Amniotic epithelial cell (primary cell): ENCODE measurements around the gene COLEC12.
A peak's percentile ranks its signal among the peaks of the same experiment; 100 is the strongest.
"Not testable (repeated sequence)": the region's sequence is repeated elsewhere in the genome, so short reads cannot be mapped to it uniquely, and the experiment has no call there.

ENCODE experiments used
- DNase-seq: peaks from one replicate; pipeline ENCODE4 v3.0.0-alpha.2; 2010; ENCODE audit warnings: low read depth

The COLEC12 gene

DNA sequence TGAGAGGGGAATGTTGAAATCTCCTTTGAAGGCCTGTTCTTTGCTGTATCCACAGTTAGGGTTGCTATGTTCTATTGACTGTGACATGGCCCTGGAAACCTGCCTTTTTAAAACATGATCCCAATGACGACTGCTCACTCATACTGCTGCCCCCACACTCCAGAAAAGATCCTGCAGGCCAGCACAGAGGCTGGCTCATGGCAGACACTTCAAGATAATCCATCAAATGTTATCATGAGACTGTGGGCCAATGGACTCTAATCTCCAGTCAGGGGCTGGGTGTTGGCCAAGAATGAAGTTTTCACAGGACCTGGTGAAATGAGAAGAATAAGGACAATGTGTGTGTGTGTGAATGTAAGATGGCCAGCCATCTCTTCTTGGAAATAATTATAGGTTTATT lies 173.7 kb downstream of the COLEC12 start:
- DNase-seq, result peak; percentile 12

DNA sequence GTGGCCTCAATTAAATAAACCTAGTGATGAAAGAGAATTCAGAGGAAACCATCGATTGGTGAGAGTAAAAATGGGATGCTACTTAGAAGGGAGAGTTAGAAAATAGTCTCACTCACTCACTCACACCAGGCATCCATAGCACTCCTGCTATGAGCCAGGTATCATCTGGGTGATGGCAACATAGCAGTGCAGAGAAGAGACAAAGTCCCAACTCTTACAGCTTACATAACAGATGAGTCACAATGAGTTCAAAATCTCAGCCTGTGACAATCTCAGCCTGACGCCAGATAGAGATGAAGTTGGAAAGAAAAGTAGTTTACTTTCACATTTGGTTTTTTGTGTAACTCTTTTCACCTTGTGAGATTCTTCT lies 177.3 kb downstream of the COLEC12 start:
- peak; percentile 11 for DNase-seq

GRCh38 chr18:321865-322467 lies 178.5 kb downstream of the COLEC12 start:
- DNase-seq, result no peak

DNA sequence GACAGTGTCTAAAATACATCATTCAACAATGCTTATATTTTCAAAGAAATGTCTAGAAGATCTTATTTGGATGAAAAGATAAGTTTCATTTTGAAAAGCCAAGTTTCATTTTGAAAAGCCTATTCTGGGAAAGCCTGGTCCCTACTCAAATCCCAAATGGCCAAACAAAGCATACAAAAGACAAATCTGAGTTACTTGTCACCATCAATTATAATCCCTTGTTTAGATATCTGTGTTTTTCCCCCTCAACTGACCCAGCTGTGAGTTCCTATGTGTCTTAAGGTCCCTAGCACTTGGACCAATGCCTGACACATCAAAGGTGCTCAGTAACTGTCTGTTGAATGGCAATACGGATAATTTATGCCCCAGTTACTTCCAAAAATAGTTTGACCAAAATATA lies 180.3 kb downstream of the COLEC12 start:
- DNase-seq, result no peak

GRCh38 chr18:319720-320119 lies 180.8 kb downstream of the COLEC12 start:
- no peak for DNase-seq

- no peak for DNase-seq
These were observed 181.7 kb downstream of the COLEC12 start for GRCh38 chr18:318791-319291.

- no peak for DNase-seq
These were observed 182.9 kb downstream of the COLEC12 start for GRCh38 chr18:317618-318017.

DNA sequence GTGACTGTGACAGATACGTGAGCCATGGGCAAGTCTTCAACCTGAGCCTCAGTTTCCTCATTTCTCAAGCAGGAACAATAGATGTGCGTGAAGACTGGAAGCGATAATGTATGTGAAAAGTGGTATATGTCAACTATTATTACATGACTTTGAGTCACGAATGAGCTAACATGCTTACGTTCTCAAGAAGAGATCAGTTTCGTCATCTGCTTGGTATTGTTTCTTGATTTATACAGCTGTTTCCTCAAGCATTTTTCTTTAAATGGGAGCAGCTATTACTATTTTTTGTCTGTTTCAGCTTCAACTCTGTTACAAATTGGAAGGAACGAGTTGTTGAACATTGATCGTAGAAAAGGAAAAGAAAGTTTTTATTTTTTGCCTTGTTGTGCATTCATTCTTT lies 184.1 kb downstream of the COLEC12 start:
- no peak for DNase-seq

DNA sequence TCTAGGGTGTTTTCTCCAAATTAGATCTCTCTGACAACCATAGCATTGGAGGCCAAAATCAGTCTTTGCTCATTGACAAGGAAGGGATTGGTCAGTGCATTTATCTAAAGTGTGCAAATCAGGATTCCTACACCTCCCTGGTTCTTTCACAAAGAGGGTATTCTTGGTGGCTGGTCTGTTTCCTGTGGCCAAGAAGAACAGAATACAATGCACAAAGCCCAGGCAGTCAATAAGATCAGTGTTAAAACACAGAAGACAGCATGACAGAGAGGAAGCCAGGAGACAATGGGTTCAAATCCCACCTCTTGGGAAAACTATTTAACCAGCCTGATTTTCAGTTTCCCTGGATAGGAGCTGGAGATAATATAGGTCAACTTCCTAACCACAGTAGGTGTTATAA lies 186.6 kb downstream of the COLEC12 start:
- no peak for DNase-seq

- DNase-seq, result no peak
These were observed 188.1 kb downstream of the COLEC12 start for GRCh38 chr18:312415-312814.

GRCh38 chr18:310042-310441 lies 190.5 kb downstream of the COLEC12 start:
- no peak for DNase-seq

DNA sequence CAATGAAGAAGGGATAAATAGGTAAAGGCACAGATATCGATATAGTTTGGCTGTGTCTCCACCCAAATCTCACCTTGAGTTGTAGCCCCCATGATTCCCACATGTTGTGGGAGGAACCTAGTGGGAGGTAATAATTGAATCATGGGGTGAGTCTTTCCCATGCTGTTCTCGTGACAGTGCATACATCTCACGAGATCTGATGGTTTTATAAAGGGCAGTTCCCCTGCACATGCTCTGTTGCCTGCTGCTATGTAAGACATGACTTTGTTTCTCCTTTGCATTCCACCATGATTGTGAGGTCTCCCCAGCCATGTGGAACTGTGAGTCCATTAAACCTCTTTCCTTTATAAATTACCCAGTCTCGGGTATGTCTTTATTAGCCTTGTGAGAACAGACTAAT lies 192.4 kb downstream of the COLEC12 start:
- not testable (repeated sequence) for DNase-seq

DNA sequence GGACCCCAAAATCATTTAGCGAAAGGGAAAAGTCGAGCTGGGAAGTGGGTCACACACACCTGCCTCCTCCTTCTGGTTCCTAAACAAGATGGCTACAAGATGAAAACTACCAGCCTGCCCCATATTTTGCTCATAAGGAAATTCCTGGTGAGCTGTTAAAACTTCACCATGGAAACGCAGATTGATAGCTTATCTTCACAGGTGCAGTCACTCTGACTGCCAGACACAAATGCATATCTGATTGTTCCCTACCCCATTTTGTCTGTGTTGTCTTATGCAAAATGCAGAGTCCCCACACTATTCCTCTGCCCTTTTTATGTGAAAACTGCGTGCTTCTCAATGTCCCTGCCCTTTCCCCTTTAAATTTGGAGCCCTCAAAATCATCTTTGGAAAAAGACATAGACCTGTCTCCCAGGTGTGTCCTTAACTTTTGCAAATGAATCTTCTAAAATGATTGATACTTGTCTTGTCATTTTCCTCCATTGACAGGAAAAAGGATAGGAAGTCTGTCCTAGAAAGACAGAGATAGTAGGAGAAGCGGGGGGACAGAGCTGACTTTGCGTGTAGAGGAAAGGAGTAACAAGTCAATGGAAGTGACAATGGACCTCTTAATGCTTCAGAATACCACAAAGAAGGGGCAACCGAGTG lies 193.8 kb downstream of the COLEC12 start:
- DNase-seq, result no peak

GRCh38 chr18:305003-305501 lies 195.4 kb downstream of the COLEC12 start:
- DNase-seq, result no peak

DNA sequence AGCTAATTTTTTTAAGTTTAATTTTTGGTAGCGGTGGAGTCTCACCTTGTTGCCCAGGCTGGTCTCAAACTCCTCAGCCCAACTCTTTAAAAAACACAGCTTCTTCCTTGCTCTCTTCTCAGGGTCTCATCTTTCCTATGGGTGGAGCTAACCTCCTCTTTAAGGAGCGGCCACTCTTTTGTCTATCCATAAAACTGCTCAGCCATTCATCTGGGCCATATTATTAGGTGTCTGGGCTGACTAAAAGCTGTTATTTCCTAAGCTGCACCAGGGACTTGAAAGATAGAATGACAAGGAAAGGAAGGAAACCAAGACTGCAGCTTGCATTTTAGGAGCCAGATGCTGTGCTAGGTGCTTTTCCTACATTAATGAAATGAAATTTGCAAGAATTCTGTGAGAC lies 196.9 kb downstream of the COLEC12 start:
- no peak for DNase-seq

GRCh38 chr18:303011-303410 lies 197.5 kb downstream of the COLEC12 start:
- DNase-seq, result no peak

- no peak for DNase-seq
These were observed 198.4 kb downstream of the COLEC12 start for GRCh38 chr18:302097-302496.

- DNase-seq, result no peak
These were observed 202.6 kb downstream of the COLEC12 start for GRCh38 chr18:297936-298335.

DNA sequence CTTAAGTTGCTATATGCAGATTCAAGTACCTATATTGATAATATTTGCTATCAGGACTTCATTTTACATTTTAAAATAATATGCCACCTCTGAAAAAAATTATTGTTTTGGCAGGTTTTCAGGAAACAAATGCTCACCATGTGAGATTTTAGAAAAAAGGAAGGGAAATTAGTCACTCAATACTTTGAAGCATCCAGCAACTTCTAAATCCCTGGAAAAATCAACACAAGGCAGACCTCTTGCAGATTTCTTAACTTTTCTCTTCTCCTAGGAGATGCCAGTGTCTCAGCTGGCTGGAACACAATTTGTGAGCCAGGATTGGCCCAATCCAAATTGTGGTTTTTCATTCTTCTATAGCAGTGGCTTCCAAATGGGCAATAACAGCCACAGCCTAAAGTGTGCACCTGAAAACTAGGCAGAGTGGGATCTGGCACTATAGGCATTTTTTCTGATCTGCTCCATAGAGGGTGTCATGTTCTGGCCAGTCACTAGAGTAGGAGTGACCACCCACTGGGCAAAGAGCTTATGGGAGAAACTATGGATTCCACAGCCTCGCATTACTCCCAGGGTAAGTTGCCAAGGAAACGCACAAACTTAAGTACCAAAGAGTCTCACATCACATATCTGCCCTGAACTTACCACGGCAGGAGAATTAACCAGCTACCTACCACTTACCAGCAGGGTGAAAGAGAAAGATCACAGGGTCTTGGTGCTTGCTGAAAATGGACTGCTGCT lies 204.6 kb downstream of the COLEC12 start:
- no peak for DNase-seq

- no peak for DNase-seq
These were observed 205.9 kb downstream of the COLEC12 start for GRCh38 chr18:294566-294965.

GRCh38 chr18:293536-293935 lies 207.0 kb downstream of the COLEC12 start:
- peak; percentile 10 for DNase-seq

- no peak for DNase-seq
These were observed 208.2 kb downstream of the COLEC12 start for GRCh38 chr18:292271-292670.

- not testable (repeated sequence) for DNase-seq
These were observed 210.5 kb downstream of the COLEC12 start for GRCh38 chr18:289970-290369.
